ENCODE measurements around the gene SPO11.

The SPO11 gene

GRCh38 chr20:57287007-57287880 is 42.4 kb upstream of the SPO11 start:
- peaks cover 91% of the 10 kb centered on the region for H3K27me3 ChIP-seq
- no peaks in the 10 kb centered on the region for H3K36me3 ChIP-seq
- no peak overlapping the region for H3K27ac ChIP-seq
- no peak overlapping the region for H3K4me3 ChIP-seq (ENCODE audit: low read depth in 1 of 2, low read length in 1 of 2)
- no peaks in the 10 kb centered on the region for H3K9me3 ChIP-seq
- no peaks in the 10 kb centered on the region for H3K4me1 ChIP-seq (ENCODE audit: control insufficient read depth in 1 of 2, insufficient read depth in 1 of 2, low read depth in 1 of 2, low read length in 1 of 2)
- no peak for TF ChIP-seq CTCF (IDR thresholded peaks at IDR 0.05)

DNA sequence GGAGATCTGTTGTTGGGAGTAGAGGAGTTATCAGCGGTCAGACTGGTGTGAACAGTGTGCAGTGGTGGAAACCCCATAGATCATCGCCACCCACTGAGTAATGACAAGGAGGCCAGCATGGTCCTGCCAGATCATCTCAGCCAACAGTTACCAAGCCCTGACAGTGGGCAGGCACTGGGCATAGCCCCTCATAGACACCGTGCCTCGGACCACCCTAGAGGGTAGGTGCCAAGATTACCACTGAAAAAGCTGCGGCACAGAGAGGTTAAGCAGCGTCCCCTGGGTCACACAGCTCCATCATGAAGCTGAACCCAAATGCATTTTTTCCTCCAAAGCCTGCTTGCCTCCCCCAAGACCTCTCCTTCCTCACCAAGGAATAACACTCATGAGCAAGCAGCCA is 41.7 kb upstream of the SPO11 start:
- Histone ChIP-seq H3K27ac (no peak overlapping the region), H3K9me3 (no peaks in the 10 kb centered on the region), H3K4me3 (ENCODE audit: low read depth in 1 of 2, low read length in 1 of 2) (no peak overlapping the region), H3K27me3 (peaks cover 90% of the 10 kb centered on the region), H3K4me1 (ENCODE audit: control insufficient read depth in 1 of 2, insufficient read depth in 1 of 2, low read depth in 1 of 2, low read length in 1 of 2) (no peaks in the 10 kb centered on the region), H3K36me3 (no peaks in the 10 kb centered on the region)
- no peak for TF ChIP-seq CTCF (IDR thresholded peaks at IDR 0.05)

- no peak overlapping the region for H3K4me3 ChIP-seq (ENCODE audit: low read depth in 1 of 2, low read length in 1 of 2)
- H3K27me3 ChIP-seq: peaks cover 85% of the 10 kb centered on the region
- H3K9me3 ChIP-seq: no peaks in the 10 kb centered on the region
- no peaks in the 10 kb centered on the region for H3K36me3 ChIP-seq
- no peak overlapping the region for H3K27ac ChIP-seq
- no peak for TF ChIP-seq CTCF (IDR thresholded peaks at IDR 0.05)
- H3K4me1 ChIP-seq (ENCODE audit: control insufficient read depth in 1 of 2, insufficient read depth in 1 of 2, low read depth in 1 of 2, low read length in 1 of 2): no peaks in the 10 kb centered on the region
Measured at GRCh38 chr20:57288651-57289277, 40.8 kb upstream of the SPO11 start.

GRCh38 chr20:57289391-57290177 is 40.0 kb upstream of the SPO11 start:
- no peak for TF ChIP-seq CTCF (IDR thresholded peaks at IDR 0.05)
- Histone ChIP-seq H3K27ac (no peak overlapping the region), H3K36me3 (no peaks in the 10 kb centered on the region), H3K4me3 (ENCODE audit: low read depth in 1 of 2, low read length in 1 of 2) (no peak overlapping the region), H3K9me3 (no peaks in the 10 kb centered on the region), H3K4me1 (ENCODE audit: control insufficient read depth in 1 of 2, insufficient read depth in 1 of 2, low read depth in 1 of 2, low read length in 1 of 2) (no peaks in the 10 kb centered on the region), H3K27me3 (peaks cover 78% of the 10 kb centered on the region)

- TF ChIP-seq CTCF (IDR thresholded peaks at IDR 0.05): no peak
- Histone ChIP-seq H3K27ac (no peak overlapping the region), H3K9me3 (no peaks in the 10 kb centered on the region), H3K27me3 (peaks cover 80% of the 10 kb centered on the region), H3K4me3 (ENCODE audit: low read depth in 1 of 2, low read length in 1 of 2) (no peak overlapping the region), H3K36me3 (no peaks in the 10 kb centered on the region), H3K4me1 (ENCODE audit: control insufficient read depth in 1 of 2, insufficient read depth in 1 of 2, low read depth in 1 of 2, low read length in 1 of 2) (no peaks in the 10 kb centered on the region)
Measured at GRCh38 chr20:57290178-57290484, 39.5 kb upstream of the SPO11 start.
